ENCODE data around the gene SH3RF1. TPM values are rescaled to one million over a fixed set of nuclear protein-coding genes. Genes with fewer than 3 reads are reported as not detected.

Gene SH3RF1
- total RNA-seq, 2 experiments from 2014 or later: 0.19 to 0.24 TPM

- no peak overlapping the region for H3K4me3 Mint-ChIP-seq
- intact Hi-C loops (cut with micrococcal nuclease): loop anchor here (5.0 kb wide), 1 partner anchor 109 kb away; no protein-coding TSS in a partner anchor
- H3K27ac Mint-ChIP-seq: no peak overlapping the region
- POLR2A ChIA-PET: no interaction called here
- CTCF ChIA-PET: interaction anchor here (0.6 kb wide), 1 partner anchor 261 kb away, joined by 3 read pairs; no protein-coding TSS in a partner anchor
- no peaks in the 10 kb centered on the region for H3K9me3 Mint-ChIP-seq
- H3K4me1 Mint-ChIP-seq (ENCODE audit: low read depth): no peaks in the 10 kb centered on the region
- no peak for DNase-seq
- no peaks in the 10 kb centered on the region for H3K27me3 Mint-ChIP-seq
- no peaks in the 10 kb centered on the region for H3K36me3 Mint-ChIP-seq
These were observed 44.2 kb downstream of the SH3RF1 start for GRCh38 chr4:169226565-169226964.

GRCh38 chr4:169225812-169226211 is 44.9 kb downstream of the SH3RF1 start:
- no peaks in the 10 kb centered on the region for H3K4me1 Mint-ChIP-seq (ENCODE audit: low read depth)
- CTCF ChIA-PET: no interaction called here
- intact Hi-C loops (cut with micrococcal nuclease): loop anchor here (5.0 kb wide), 1 partner anchor 109 kb away; no protein-coding TSS in a partner anchor
- no peak overlapping the region for H3K27ac Mint-ChIP-seq
- H3K9me3 Mint-ChIP-seq: no peaks in the 10 kb centered on the region
- POLR2A ChIA-PET: no interaction called here
- H3K36me3 Mint-ChIP-seq: no peaks in the 10 kb centered on the region
- no peaks in the 10 kb centered on the region for H3K27me3 Mint-ChIP-seq
- H3K4me3 Mint-ChIP-seq: no peak overlapping the region
- no peak for DNase-seq

- POLR2A ChIA-PET: no interaction called here
- intact Hi-C loops (cut with micrococcal nuclease): loop anchor here (5.0 kb wide), 1 partner anchor 108 kb away; no protein-coding TSS in a partner anchor
- Mint-ChIP-seq H3K36me3 (no peaks in the 10 kb centered on the region), H3K27me3 (no peaks in the 10 kb centered on the region), H3K9me3 (no peaks in the 10 kb centered on the region), H3K27ac (no peak overlapping the region), H3K4me3 (no peak overlapping the region), H3K4me1 (ENCODE audit: low read depth) (no peaks in the 10 kb centered on the region)
- no peak for DNase-seq
- CTCF ChIA-PET: no interaction called here
These were observed 45.6 kb downstream of the SH3RF1 start for GRCh38 chr4:169225058-169225751.

- Mint-ChIP-seq H3K9me3 (no peaks in the 10 kb centered on the region), H3K4me3 (no peak overlapping the region), H3K27ac (no peak overlapping the region), H3K27me3 (no peaks in the 10 kb centered on the region), H3K36me3 (no peaks in the 10 kb centered on the region), H3K4me1 (ENCODE audit: low read depth) (no peaks in the 10 kb centered on the region)
- CTCF ChIA-PET: no interaction called here
- intact Hi-C loops (cut with micrococcal nuclease): no loop called here
- POLR2A ChIA-PET: no interaction called here
- DNase-seq: no peak
These were observed 48.0 kb downstream of the SH3RF1 start for GRCh38 chr4:169222761-169223160.

DNA sequence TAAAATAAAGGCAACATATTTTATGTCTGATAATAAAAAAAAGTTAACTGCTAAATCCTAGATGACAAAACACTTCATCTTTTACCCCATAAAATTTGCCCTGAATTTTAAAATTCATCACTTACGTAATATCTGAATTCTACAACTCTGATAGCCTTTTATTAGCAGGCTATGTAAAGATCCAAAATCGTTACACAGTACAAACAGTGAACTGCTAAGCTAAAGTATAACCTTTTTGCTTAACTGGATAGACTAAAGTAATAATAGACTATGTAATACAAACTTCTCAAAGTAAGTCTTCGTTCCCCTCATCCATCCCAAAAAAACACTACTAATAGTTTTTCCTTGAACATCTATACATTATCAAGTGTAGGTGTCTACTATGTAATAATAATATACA is 49.1 kb downstream of the SH3RF1 start:
- ChIA-PET POLR2A (no interaction called here), CTCF (no interaction called here)
- H3K27ac Mint-ChIP-seq: no peak overlapping the region
- no peak for DNase-seq
- no peaks in the 10 kb centered on the region for H3K9me3 Mint-ChIP-seq
- H3K27me3 Mint-ChIP-seq: peaks cover 4% of the 10 kb centered on the region
- no peaks in the 10 kb centered on the region for H3K36me3 Mint-ChIP-seq
- no peak overlapping the region for H3K4me3 Mint-ChIP-seq
- intact Hi-C loops (cut with micrococcal nuclease): no loop called here
- H3K4me1 Mint-ChIP-seq (ENCODE audit: low read depth): no peaks in the 10 kb centered on the region

DNA sequence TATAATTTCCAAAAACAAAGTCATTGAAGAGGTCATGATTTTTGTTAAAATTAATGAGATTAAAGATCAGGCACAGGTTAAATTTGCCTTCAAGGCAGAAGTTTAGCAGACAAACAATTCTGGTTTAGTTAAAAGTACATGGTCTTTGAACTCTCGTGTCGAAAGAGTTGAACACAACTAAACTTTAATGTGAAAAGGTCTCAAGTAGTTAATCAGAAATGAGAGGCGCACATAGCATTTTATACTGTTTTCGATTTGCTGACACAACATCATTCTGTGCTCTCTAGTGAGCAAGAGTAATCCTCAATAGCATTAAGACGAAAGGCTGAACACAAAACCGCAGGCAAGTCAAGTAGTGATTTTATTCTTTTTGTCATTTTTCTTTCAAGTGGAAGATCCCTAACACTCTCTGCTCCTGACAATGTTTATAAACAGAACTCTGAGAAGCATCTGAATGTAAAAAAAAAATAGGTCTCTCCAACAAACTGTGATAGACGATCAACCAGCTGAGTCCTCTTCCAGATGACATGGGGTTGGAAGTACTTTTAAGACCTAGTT is 49.8 kb downstream of the SH3RF1 start:
- Mint-ChIP-seq H3K27me3 (peaks cover 4% of the 10 kb centered on the region), H3K27ac (no peak overlapping the region), H3K36me3 (no peaks in the 10 kb centered on the region), H3K4me1 (ENCODE audit: low read depth) (no peaks in the 10 kb centered on the region), H3K4me3 (no peak overlapping the region), H3K9me3 (no peaks in the 10 kb centered on the region)
- intact Hi-C loops (cut with micrococcal nuclease): no loop called here
- ChIA-PET POLR2A (no interaction called here), CTCF (no interaction called here)
- no peak for DNase-seq

DNA sequence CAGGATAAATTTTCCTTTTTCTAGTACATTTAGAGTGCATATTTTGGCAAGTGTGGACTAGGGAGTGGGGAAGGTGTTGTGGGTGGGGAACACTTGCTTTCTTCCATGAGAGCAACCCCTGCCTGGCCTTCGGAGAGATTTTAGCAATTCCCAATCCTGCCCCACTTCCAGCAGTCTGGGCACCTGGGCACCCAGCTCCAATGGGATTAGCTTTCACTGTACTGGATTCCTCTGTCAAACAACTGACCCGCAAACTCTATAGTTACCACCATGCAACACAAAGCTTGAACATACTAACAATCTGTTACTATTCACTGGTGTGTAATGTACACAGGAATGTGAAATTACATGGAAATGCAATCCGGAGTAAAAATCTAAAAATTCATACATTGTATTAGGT is 50.3 kb downstream of the SH3RF1 start:
- CTCF ChIA-PET: no interaction called here

DNA sequence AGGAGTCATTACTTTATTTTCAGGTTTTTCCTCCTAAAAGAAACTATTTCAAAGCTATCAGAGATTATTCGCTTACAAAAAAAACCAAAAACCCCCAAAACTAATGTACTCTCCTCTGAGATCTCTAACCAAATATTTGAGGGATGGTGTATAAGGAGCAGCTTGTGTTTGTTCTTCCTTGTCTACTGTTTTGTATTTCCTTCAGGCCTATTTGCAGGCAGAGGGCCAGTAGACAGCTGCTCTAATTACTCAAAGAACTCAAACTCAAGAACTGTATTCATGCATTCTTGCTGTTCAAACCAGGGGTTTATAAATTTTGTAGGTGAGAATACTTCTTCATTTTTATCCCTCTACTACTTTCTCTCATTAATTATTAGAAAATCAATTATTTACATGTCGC is 51.3 kb downstream of the SH3RF1 start:
- ChIA-PET CTCF (no interaction called here), POLR2A (no interaction called here)
- Mint-ChIP-seq H3K9me3 (no peaks in the 10 kb centered on the region), H3K27me3 (peaks cover 4% of the 10 kb centered on the region), H3K4me3 (no peak overlapping the region), H3K4me1 (ENCODE audit: low read depth) (no peaks in the 10 kb centered on the region), H3K36me3 (no peaks in the 10 kb centered on the region), H3K27ac (no peak overlapping the region)
- intact Hi-C loops (cut with micrococcal nuclease): no loop called here
- no peak for DNase-seq

More for the DNA sequence above, 50.3 kb downstream of the SH3RF1 start:
- Mint-ChIP-seq H3K4me3 (no peak overlapping the region), H3K27me3 (peaks cover 4% of the 10 kb centered on the region), H3K9me3 (no peaks in the 10 kb centered on the region), H3K27ac (no peak overlapping the region), H3K36me3 (no peaks in the 10 kb centered on the region), H3K4me1 (ENCODE audit: low read depth) (no peaks in the 10 kb centered on the region)
- intact Hi-C loops (cut with micrococcal nuclease): no loop called here
- POLR2A ChIA-PET: no interaction called here
- no peak for DNase-seq

DNA sequence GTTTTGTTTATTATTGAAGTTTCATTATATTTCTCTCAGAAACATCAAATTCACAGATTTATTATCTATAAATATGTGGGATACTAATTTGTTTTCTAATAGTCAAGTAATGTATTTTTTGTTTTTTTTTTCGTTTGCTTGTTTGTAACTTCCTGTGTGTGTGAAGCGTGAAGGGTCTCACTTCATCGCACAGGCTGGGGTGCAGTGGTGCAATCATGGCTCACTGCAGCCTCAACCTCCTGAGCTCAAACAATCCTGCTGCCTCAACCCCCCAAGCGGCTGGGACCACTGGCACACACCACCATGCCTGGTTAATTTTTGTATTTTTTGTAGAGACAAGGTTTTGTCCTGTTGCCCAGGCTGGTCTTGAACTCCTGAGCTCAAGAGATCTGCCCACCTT is 55.1 kb downstream of the SH3RF1 start:
- Mint-ChIP-seq H3K36me3 (no peaks in the 10 kb centered on the region), H3K4me3 (no peak overlapping the region), H3K27ac (no peak overlapping the region), H3K9me3 (no peaks in the 10 kb centered on the region), H3K27me3 (peaks cover 7% of the 10 kb centered on the region), H3K4me1 (ENCODE audit: low read depth) (no peaks in the 10 kb centered on the region)
- intact Hi-C loops (cut with micrococcal nuclease): no loop called here
- CTCF ChIA-PET: no interaction called here
- no peak for DNase-seq
- POLR2A ChIA-PET: no interaction called here

DNA sequence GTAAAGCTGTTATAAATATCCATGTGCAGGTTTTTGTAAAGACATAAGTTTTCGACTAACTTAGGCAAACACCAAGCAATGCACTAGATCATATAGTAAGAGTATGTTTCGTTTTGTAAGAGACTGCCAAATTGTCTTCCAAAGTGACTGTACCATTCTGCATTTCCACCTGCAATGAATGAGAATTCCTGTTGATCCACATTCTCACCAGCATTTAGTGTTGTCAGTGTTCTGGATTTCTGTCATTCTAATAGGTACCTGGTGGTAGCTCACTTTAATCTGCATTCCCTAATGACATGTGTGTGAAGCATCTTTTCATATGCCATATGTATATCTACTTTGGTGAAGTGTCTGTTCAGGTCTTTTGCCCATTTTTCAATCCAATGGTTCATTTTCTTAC is 57.8 kb downstream of the SH3RF1 start:
- no peak for DNase-seq
- H3K4me3 Mint-ChIP-seq: no peak overlapping the region
- no peaks in the 10 kb centered on the region for H3K9me3 Mint-ChIP-seq
- POLR2A ChIA-PET: no interaction called here
- CTCF ChIA-PET: no interaction called here
- H3K36me3 Mint-ChIP-seq: no peaks in the 10 kb centered on the region
- H3K4me1 Mint-ChIP-seq (ENCODE audit: low read depth): no peaks in the 10 kb centered on the region
- H3K27ac Mint-ChIP-seq: no peak overlapping the region
- intact Hi-C loops (cut with micrococcal nuclease): no loop called here
- H3K27me3 Mint-ChIP-seq: peaks cover 7% of the 10 kb centered on the region

- DNase-seq: no peak
- CTCF ChIA-PET: no interaction called here
- no peaks in the 10 kb centered on the region for H3K9me3 Mint-ChIP-seq
- H3K4me3 Mint-ChIP-seq: no peak overlapping the region
- H3K27me3 Mint-ChIP-seq: peaks cover 3% of the 10 kb centered on the region
- POLR2A ChIA-PET: no interaction called here
- no peak overlapping the region for H3K27ac Mint-ChIP-seq
- intact Hi-C loops (cut with micrococcal nuclease): no loop called here
- H3K4me1 Mint-ChIP-seq (ENCODE audit: low read depth): no peaks in the 10 kb centered on the region
- H3K36me3 Mint-ChIP-seq: no peaks in the 10 kb centered on the region
These were observed 60.1 kb downstream of the SH3RF1 start for GRCh38 chr4:169210504-169211118.

DNA sequence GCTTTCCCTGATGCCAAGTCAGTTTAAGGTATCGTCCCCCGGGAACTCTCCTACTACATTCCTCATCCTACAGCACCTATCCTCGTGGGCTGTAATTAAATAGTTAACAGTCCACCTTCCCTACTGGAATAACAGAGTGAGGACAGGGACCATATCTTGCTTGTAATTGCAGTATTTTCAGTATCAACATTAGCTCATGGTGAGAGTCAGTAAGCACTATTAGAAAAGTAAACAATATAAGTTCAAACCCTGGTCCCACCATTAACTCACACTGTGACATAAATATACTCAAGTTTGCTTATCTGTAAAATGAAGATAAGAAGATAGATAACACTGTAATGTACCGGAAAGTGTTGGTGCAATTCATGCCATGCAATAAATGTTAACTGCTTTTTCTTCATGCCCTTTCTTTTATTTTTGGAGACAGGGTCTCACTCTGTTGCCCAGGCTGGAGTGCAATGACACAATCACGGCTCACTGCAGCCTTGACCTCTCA is 61.3 kb downstream of the SH3RF1 start:
- ChIA-PET CTCF (no interaction called here), POLR2A (no interaction called here)
- Mint-ChIP-seq H3K36me3 (no peaks in the 10 kb centered on the region), H3K27me3 (peaks cover 3% of the 10 kb centered on the region), H3K27ac (no peak overlapping the region), H3K9me3 (no peaks in the 10 kb centered on the region), H3K4me3 (no peak overlapping the region), H3K4me1 (ENCODE audit: low read depth) (no peaks in the 10 kb centered on the region)
- no peak for DNase-seq
- intact Hi-C loops (cut with micrococcal nuclease): no loop called here

GRCh38 chr4:169208516-169208915 is 62.2 kb downstream of the SH3RF1 start:
- Mint-ChIP-seq H3K27me3 (peaks cover 3% of the 10 kb centered on the region), H3K9me3 (no peaks in the 10 kb centered on the region), H3K27ac (no peak overlapping the region), H3K36me3 (no peaks in the 10 kb centered on the region), H3K4me1 (ENCODE audit: low read depth) (no peaks in the 10 kb centered on the region), H3K4me3 (no peak overlapping the region)
- intact Hi-C loops (cut with micrococcal nuclease): no loop called here
- CTCF ChIA-PET: no interaction called here
- no peak for DNase-seq
- POLR2A ChIA-PET: no interaction called here

Data from activated CD4-positive, alpha-beta memory T cell treated with anti-CD3 and anti-CD28 coated beads for 36 hours (primary cell).